ENCODE measurements around the gene TPGS1.
A peak's percentile ranks its signal among the peaks of the same experiment; 100 is the strongest.
"Not testable (repeated sequence)": the region's sequence is repeated elsewhere in the genome, so short reads cannot be mapped to it uniquely, and the experiment has no call there.

TPGS1 gene

GRCh38 chr19:478236-478903 lies 28.9 kb upstream of the TPGS1 start:
- no peak for DNase-seq

GRCh38 chr19:478976-479375 lies 28.3 kb upstream of the TPGS1 start:
- no peak for DNase-seq

GRCh38 chr19:480016-480855 lies 27.1 kb upstream of the TPGS1 start:
- no peak for DNase-seq

- not testable (repeated sequence) for DNase-seq
Measured at GRCh38 chr19:481100-481499, 26.2 kb upstream of the TPGS1 start.

GRCh38 chr19:482186-483041 lies 24.9 kb upstream of the TPGS1 start:
- DNase-seq, result no peak

GRCh38 chr19:483332-484072 lies 23.8 kb upstream of the TPGS1 start:
- DNase-seq, result no peak

- no peak for DNase-seq
Measured at GRCh38 chr19:484494-484893, 22.8 kb upstream of the TPGS1 start.

GRCh38 chr19:485077-485476 lies 22.2 kb upstream of the TPGS1 start:
- no peak for DNase-seq

- no peak for DNase-seq
Measured at GRCh38 chr19:485583-486236, 21.6 kb upstream of the TPGS1 start.

GRCh38 chr19:488505-489417 lies 18.5 kb upstream of the TPGS1 start:
- DNase-seq, result peak; percentile 94

- no peak for DNase-seq
Measured at GRCh38 chr19:489418-490196, 17.7 kb upstream of the TPGS1 start.

- DNase-seq, result no peak
Measured at GRCh38 chr19:491146-491741, 16.1 kb upstream of the TPGS1 start.

- no peak for DNase-seq
Measured at GRCh38 chr19:492091-492531, 15.2 kb upstream of the TPGS1 start.

- DNase-seq, result no peak
Measured at GRCh38 chr19:493391-494170, 13.7 kb upstream of the TPGS1 start.

GRCh38 chr19:494171-495080 lies 12.9 kb upstream of the TPGS1 start:
- DNase-seq, result no peak

GRCh38 chr19:495081-495401 lies 12.3 kb upstream of the TPGS1 start:
- no peak for DNase-seq

- no peak for DNase-seq
Measured at GRCh38 chr19:495402-496111, 11.7 kb upstream of the TPGS1 start.

Measured in stimulated activated CD4-positive, alpha-beta T cell treated with anti-CD3 and anti-CD28 coated beads, Interleukin-12 subunit alpha, Interleukin-12 subunit beta, amount 100 ng/mL, for 4 hours (primary cell).